Glutamatergic neuron (in vitro differentiated cells): ENCODE data around the gene TTLL9. TPM values are rescaled to one million over a fixed set of nuclear protein-coding genes. Genes with fewer than 3 reads are reported as not detected.

ENCODE experiments used
- DNase-seq: peaks from one replicate; pipeline ENCODE4 v3.0.0; 2022
- H3K27ac Mint-ChIP-seq: one replicate; pipeline ENCODE4 v1.8.0; 2020; ENCODE audit warnings: mild to moderate bottlenecking, mixed read lengths, inconsistent platforms; ENCODE audit not compliant: unreplicated experiment
- H3K27me3 Mint-ChIP-seq: one replicate; pipeline ENCODE4 v1.8.0; 2020; ENCODE audit warnings: mild to moderate bottlenecking, moderate library complexity, mixed read lengths, inconsistent platforms; ENCODE audit not compliant: unreplicated experiment
- H3K36me3 Mint-ChIP-seq: one replicate; pipeline ENCODE4 v1.8.0; 2020; ENCODE audit warnings: mild to moderate bottlenecking, mixed read lengths, inconsistent platforms; ENCODE audit not compliant: unreplicated experiment
- H3K4me1 Mint-ChIP-seq: one replicate; pipeline ENCODE4 v1.8.0; 2020; ENCODE audit warnings: mild to moderate bottlenecking, low read depth, mixed read lengths, inconsistent platforms; ENCODE audit not compliant: unreplicated experiment
- H3K4me3 Mint-ChIP-seq: one replicate; pipeline ENCODE4 v1.8.0; 2020; ENCODE audit warnings: mild to moderate bottlenecking, mixed read lengths, inconsistent platforms; ENCODE audit not compliant: unreplicated experiment
- H3K9me3 Mint-ChIP-seq: one replicate; pipeline ENCODE4 v1.8.0; 2020; ENCODE audit warnings: mild to moderate bottlenecking, moderate library complexity, mixed read lengths, inconsistent platforms; ENCODE audit not compliant: unreplicated experiment
- CTCF ChIP-seq: fragments of 200-600 bp; sonication (generic); IDR thresholded peaks from one replicate; pipeline ENCODE4 v1.5.0; 2021; ENCODE audit not compliant: partially characterized antibody, unreplicated experiment
- total RNA-seq: library from RNA; stranded (reverse); fragmentation: NEBNext Ultra II Directional; extraction: Animal tissue kit (Norgen Biotek cat#: 25700); gene quantifications from one replicate; pipeline ENCODE4 v1.2.1, GENCODE V29; 2021; ENCODE audit not compliant: unreplicated experiment

Gene TTLL9
- total RNA-seq, 1 donor from 2014 or later: 1.5 TPM

GRCh38 chr20:31833931-31834521, 36.4 kb upstream of the TTLL9 start:
- Mint-ChIP-seq H3K4me1 (peaks cover 23% of the 10 kb centered on the region), H3K27ac (no peak overlapping the region), H3K27me3 (peaks cover 5% of the 10 kb centered on the region), H3K9me3 (peaks cover 7% of the 10 kb centered on the region), H3K36me3 (no peaks in the 10 kb centered on the region), H3K4me3 (no peak overlapping the region)
- DNase-seq: peak; percentile 58
- no peak for TF ChIP-seq CTCF

- Mint-ChIP-seq H3K4me1 (peaks cover 14% of the 10 kb centered on the region), H3K36me3 (no peaks in the 10 kb centered on the region), H3K4me3 (no peak overlapping the region)
Observed at GRCh38 chr20:31835554-31835953, 34.9 kb upstream of the TTLL9 start.

DNA sequence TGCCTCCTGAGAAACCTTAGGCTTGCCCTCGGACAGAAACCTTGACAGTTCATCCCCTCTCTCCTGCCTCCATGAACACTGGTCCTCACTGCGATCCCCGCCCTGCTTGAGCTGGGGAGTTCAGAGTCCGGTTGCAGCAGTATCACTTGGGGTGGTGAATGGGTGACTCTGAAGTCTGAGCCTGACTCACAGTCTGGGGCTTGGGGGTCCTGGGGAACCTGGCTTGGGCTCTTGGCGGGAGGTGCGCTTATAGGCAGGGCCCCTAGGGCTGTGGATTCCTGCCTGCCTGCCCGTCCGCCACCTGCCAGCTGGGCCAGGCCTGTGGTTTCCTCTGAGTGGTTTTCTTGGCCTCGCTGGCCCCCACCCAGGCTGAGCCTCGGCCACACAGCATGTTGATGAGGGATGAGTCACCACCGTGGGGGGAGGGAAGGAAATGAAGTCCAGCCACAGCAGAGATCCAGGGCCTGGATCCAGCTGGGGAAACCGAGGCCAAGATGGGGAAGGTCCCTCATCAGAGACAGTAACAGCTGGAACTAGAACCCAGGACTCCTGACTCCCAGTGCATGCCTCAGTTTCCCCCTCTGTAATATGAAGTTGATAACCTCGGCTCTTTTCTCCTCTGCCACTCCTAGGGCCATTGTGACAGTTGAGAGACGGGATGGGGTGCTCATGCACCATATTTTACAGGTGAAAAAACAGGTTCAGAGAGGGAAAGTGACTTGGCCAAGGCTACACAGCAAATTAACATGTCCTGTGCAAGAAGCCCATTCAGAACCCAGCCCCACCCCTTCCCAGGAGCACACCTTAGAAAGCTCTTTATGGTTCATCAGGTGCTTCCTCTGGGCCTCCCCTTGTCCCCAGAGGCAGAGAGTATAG, 34.2 kb upstream of the TTLL9 start:
- Mint-ChIP-seq H3K27me3 (peaks cover 5% of the 10 kb centered on the region), H3K27ac (no peak overlapping the region), H3K4me3 (no peak overlapping the region), H3K36me3 (no peaks in the 10 kb centered on the region), H3K4me1 (peaks cover 14% of the 10 kb centered on the region), H3K9me3 (peaks cover 7% of the 10 kb centered on the region)
- no peak for TF ChIP-seq CTCF
- no peak for DNase-seq

More at GRCh38 chr20:31835554-31835953, 34.9 kb upstream of the TTLL9 start:
- no peak for DNase-seq
- Mint-ChIP-seq H3K27ac (no peak overlapping the region), H3K9me3 (peaks cover 7% of the 10 kb centered on the region), H3K27me3 (peaks cover 5% of the 10 kb centered on the region)
- no peak for TF ChIP-seq CTCF

DNA sequence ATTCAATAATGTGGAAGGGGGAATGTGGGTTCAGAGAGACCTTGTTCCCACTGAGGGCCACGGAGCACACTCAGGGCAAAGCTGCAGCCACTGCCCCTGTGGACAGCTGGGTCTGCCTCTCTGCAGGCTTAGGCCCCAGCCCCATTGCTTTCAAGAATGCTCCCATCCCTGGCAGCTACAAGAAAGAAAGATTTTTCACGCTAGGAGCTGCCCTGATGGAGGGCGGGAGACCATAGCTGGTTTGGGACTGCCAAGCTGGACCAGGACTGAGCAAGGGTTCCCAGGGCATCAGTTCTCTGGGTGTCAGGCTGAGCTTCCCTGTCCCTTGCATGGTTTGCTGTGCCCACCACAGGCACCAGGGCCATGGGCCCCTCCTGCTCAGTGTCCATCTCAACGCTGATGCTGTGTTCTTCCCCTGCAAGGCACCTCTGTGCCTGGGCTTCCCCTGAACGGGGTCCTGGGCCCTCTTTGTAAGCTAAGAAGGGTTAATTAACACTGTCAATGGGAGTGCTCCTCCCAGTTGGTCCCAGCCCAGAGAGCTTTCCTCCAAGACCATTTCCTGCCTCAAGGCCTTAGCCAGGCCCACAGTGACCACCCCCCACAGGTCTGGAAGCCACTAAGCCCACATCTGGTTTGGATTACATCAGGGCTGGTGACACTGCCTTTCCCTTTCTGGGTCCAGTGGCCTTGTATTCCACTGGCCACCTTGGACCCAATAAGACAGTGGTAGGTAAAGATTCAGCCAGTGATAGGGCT, 33.4 kb upstream of the TTLL9 start:
- no peak for TF ChIP-seq CTCF
- Mint-ChIP-seq H3K9me3 (peaks cover 7% of the 10 kb centered on the region), H3K27me3 (peaks cover 5% of the 10 kb centered on the region), H3K4me3 (no peak overlapping the region), H3K27ac (no peak overlapping the region), H3K36me3 (no peaks in the 10 kb centered on the region), H3K4me1 (peaks cover 14% of the 10 kb centered on the region)
- DNase-seq: no peak
